HepG2 (cell line): Measurements from ENCODE around the gene PLEKHA3. TPM values are rescaled to one million over a fixed set of nuclear protein-coding genes. Genes with fewer than 3 reads are reported as not detected.

Source experiments
- ASH2L ChIP-seq: fragments of 300-600, 200-600 bp; sonication (generic); IDR thresholded peaks from 2 replicates; pipeline ENCODE4 v1.7.0; 2017; ENCODE audit warnings: low read depth, mild to moderate bottlenecking, moderate library complexity, mixed read lengths, low read length; ENCODE audit not compliant: insufficient read length
- CBX2 ChIP-seq, 2 experiments: fragments of 200-600 bp in 1 of 2; sonication (generic); formaldehyde crosslinking in 1 of 2; IDR thresholded peaks; 2 replicates each; pipeline versions ENCODE4 v1.7.0 to v1.8.1; 2018 to 2022; ENCODE audit warnings: low read depth in 2 of 2, low read length in 1 of 2, mild to moderate bottlenecking in 1 of 2, missing genetic modification reagents in 1 of 2
- JUNB ChIP-seq: sonication (generic); formaldehyde crosslinking; IDR thresholded peaks from 2 replicates; pipeline ENCODE4 v1.8.0; 2022; ENCODE audit warnings: missing genetic modification reagents, mild to moderate bottlenecking, borderline replicate concordance
- KLF11 ChIP-seq: IDR thresholded peaks from 2 replicates; pipeline ENCODE4 v1.6.1; 2016; ENCODE audit warnings: missing compliant biosample characterization
- NPAS2 ChIP-seq: sonication (generic); formaldehyde crosslinking; IDR thresholded peaks from 2 replicates; pipeline ENCODE4 v1.8.0; 2022; ENCODE audit warnings: mild to moderate bottlenecking, missing genetic modification reagents, borderline replicate concordance
- PLRG1 ChIP-seq: fragments of 450-650 bp; conservative IDR thresholded peaks from 2 replicates; pipeline ENCODE4 v1.6.1; 2016
- RNF2 ChIP-seq: fragments of 450-650 bp; conservative IDR thresholded peaks from 2 replicates; pipeline ENCODE4 v1.6.1; 2016; ENCODE audit warnings: low read depth
- SRY ChIP-seq: sonication (generic); formaldehyde crosslinking; IDR thresholded peaks from 2 replicates; pipeline ENCODE4 v1.8.0; 2022; ENCODE audit warnings: mild to moderate bottlenecking, missing genetic modification reagents
- SUZ12 ChIP-seq: fragments of 150-350 bp; IDR thresholded peaks from 2 replicates; pipeline ENCODE4 v1.6.1; 2014; ENCODE audit warnings: low read depth, low read length
- ZNF263 ChIP-seq: sonication (generic); formaldehyde crosslinking; IDR thresholded peaks from 2 replicates; pipeline ENCODE4 v1.4.0; 2020; ENCODE audit warnings: missing genetic modification reagents
- ZNF33B ChIP-seq: sonication (generic); formaldehyde crosslinking; IDR thresholded peaks from 2 replicates; pipeline ENCODE4 v1.5.1; 2020; ENCODE audit warnings: mild to moderate bottlenecking, missing genetic modification reagents
- ZNF367 ChIP-seq: sonication (generic); formaldehyde crosslinking; IDR thresholded peaks from 2 replicates; pipeline ENCODE4 v1.4.0; 2020; ENCODE audit warnings: missing genetic modification reagents, borderline replicate concordance
- ZNF614 ChIP-seq: IDR thresholded peaks from 2 replicates; pipeline ENCODE4 v1.6.1; 2018; ENCODE audit warnings: missing biosample characterization, missing genetic modification reagents, inconsistent platforms, borderline replicate concordance
- ZNF713 ChIP-seq: sonication (generic); formaldehyde crosslinking; IDR thresholded peaks from 2 replicates; pipeline ENCODE4 v1.4.0; 2020; ENCODE audit warnings: mild to moderate bottlenecking, missing genetic modification reagents
- ZNF878 ChIP-seq: sonication (generic); formaldehyde crosslinking; IDR thresholded peaks from 2 replicates; pipeline ENCODE4 v1.8.1; 2023; ENCODE audit warnings: mild to moderate bottlenecking, missing genetic modification reagents, moderate library complexity
- polyA plus RNA-seq, 8 experiments: library from polyadenylated mRNA; depleted of rRNA in 3 of 8; stranded (reverse) in 7 of 8; unstranded in 1 of 8; fragments of >200 nt; fragmentation: Illumina TruSeq in 4 of 8; extraction: Trizol in 4 of 8; gene quantifications; 2 replicates each; pipeline versions ENCODE4 v1.2.1 to v1.2.3, GENCODE V29; 2011 to 2016; ENCODE audit warnings: low read depth in 4 of 8, missing spikeins in 1 of 8, mixed read lengths in 1 of 8; ENCODE audit not compliant: insufficient read depth in 1 of 8
- total RNA-seq, 5 experiments: library from RNA; depleted of rRNA; stranded (reverse); fragments of >200 nt; fragmentation: Illumina TruSeq; extraction: Trizol; gene quantifications; 2 replicates each; pipeline ENCODE4 v1.2.3, GENCODE V29; 2016; ENCODE audit warnings: low read depth in 1 of 5
- TF ChIP-seq, protein P1 (sequence below): sonication (generic); formaldehyde crosslinking; IDR thresholded peaks from 2 replicates; pipeline ENCODE4 v1.4.0; 2020; ENCODE audit warnings: missing genetic modification reagents, borderline replicate concordance
- TF ChIP-seq, protein P2 (sequence below): sonication (generic); formaldehyde crosslinking; IDR thresholded peaks from 2 replicates; pipeline ENCODE4 v1.8.1; 2023; ENCODE audit warnings: mild to moderate bottlenecking, missing genetic modification reagents
- TF ChIP-seq, protein P3 (sequence below): sonication (generic); formaldehyde crosslinking; IDR thresholded peaks from 2 replicates; pipeline ENCODE4 v1.4.0; 2020; ENCODE audit warnings: mild to moderate bottlenecking, missing genetic modification reagents
- TF ChIP-seq, protein P4 (sequence below): sonication (generic); formaldehyde crosslinking; IDR thresholded peaks from 2 replicates; pipeline ENCODE4 v1.5.0; 2020; ENCODE audit warnings: mild to moderate bottlenecking, missing genetic modification reagents
- TF ChIP-seq, protein P5 (sequence below): sonication (generic); formaldehyde crosslinking; IDR thresholded peaks from 2 replicates; pipeline ENCODE4 v1.5.0; 2020; ENCODE audit warnings: missing genetic modification reagents

PLEKHA3 gene
- total and polyA plus RNA-seq, 2 of the 13 experiments (the other 11 are each of a cell fraction or from before 2014, with no cell fraction given), result 11.7 to 23.1 TPM

DNA sequence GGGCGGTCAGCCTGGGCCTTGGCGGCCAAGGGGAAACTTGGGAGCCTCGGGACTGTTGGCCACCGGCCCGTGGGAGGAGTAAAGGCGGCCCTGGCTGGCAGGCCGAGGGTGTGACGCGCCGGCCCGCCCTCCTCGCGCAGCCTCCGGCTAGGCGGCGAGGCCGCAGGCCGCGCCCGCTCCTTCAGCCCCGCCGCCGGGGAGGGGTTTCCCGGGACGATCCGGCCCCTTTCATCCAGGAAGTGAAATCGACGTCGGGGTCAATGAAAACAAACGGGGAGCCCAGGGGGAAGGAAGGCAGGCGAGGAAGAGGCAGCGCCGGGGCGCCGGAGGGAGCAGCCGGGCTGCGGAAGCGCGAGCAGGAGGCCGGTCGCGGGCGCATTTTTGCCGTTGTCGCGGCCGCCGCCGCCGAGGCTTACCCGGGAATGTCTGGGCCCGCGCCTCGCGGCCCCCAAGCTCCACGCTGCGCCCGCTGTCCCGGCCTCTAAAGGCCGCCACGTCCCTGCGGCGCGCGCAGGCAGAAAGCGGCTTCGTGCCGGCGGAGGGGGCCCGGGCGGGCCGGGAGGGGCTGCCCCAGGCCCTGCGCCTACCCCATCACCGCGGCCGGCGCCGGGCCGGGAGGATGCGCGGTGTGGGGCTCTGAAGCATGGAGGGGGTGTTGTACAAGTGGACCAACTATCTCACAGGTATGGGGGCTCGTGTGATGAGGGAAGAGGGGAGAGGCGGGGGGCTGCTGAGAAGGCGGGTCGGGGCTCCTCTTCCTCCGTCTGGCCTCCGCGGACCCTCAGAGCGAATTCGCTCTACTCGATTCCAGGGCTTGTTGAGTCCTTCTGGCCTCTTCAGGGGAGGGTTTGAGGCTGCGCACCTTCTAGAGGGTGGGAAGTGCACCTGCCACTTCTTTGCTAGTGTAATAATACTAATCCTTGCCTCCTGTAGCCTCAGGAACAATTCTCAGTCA lies at the start of gene PLEKHA3 (continued):
- TF ChIP-seq, protein P1, sequence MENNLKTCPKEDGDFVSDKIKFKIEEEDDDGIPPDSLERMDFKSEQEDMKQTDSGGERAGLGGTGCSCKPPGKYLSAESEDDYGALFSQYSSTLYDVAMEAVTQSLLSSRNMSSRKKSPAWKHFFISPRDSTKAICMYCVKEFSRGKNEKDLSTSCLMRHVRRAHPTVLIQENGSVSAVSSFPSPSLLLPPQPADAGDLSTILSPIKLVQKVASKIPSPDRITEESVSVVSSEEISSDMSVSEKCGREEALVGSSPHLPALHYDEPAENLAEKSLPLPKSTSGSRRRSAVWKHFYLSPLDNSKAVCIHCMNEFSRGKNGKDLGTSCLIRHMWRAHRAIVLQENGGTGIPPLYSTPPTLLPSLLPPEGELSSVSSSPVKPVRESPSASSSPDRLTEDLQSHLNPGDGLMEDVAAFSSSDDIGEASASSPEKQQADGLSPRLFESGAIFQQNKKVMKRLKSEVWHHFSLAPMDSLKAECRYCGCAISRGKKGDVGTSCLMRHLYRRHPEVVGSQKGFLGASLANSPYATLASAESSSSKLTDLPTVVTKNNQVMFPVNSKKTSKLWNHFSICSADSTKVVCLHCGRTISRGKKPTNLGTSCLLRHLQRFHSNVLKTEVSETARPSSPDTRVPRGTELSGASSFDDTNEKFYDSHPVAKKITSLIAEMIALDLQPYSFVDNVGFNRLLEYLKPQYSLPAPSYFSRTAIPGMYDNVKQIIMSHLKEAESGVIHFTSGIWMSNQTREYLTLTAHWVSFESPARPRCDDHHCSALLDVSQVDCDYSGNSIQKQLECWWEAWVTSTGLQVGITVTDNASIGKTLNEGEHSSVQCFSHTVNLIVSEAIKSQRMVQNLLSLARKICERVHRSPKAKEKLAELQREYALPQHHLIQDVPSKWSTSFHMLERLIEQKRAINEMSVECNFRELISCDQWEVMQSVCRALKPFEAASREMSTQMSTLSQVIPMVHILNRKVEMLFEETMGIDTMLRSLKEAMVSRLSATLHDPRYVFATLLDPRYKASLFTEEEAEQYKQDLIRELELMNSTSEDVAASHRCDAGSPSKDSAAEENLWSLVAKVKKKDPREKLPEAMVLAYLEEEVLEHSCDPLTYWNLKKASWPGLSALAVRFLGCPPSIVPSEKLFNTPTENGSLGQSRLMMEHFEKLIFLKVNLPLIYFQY (CRISPR knock-in tag), result no peak; the same call in 1 of the 2 replicates
- peak; percentile 67 for TF ChIP-seq RNF2
- TF ChIP-seq CBX2 (IDR thresholded peaks at IDR 0.05; ENCODE audit: low read depth, low read length), result no peak
- TF ChIP-seq CBX2 (CRISPR knock-in tag; IDR thresholded peaks at IDR 0.05; ENCODE audit: low read depth), result no peak
- TF ChIP-seq SRY (CRISPR knock-in tag), result peak; percentile 54; the same call in 1 of the 2 replicates
- peak; percentile 64; the same call in 1 of the 2 replicates for TF ChIP-seq ZNF367 (CRISPR knock-in tag)
- peak; percentile 88; the same call in 1 of the 2 replicates for TF ChIP-seq ZNF878 (CRISPR knock-in tag)
- TF ChIP-seq, protein P2, sequence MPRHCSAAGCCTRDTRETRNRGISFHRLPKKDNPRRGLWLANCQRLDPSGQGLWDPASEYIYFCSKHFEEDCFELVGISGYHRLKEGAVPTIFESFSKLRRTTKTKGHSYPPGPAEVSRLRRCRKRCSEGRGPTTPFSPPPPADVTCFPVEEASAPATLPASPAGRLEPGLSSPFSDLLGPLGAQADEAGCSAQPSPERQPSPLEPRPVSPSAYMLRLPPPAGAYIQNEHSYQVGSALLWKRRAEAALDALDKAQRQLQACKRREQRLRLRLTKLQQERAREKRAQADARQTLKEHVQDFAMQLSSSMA (CRISPR knock-in tag), result peak; percentile 53; the same call in 1 of the 2 replicates
- TF ChIP-seq ASH2L, result peak; percentile 79
- no peak for TF ChIP-seq JUNB
- TF ChIP-seq PLRG1, result no peak
- TF ChIP-seq, protein P3, sequence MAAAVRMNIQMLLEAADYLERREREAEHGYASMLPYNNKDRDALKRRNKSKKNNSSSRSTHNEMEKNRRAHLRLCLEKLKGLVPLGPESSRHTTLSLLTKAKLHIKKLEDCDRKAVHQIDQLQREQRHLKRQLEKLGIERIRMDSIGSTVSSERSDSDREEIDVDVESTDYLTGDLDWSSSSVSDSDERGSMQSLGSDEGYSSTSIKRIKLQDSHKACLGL (CRISPR knock-in tag), result no peak
- no peak for TF ChIP-seq ZNF33B (CRISPR knock-in tag)
- no peak for TF ChIP-seq KLF11 (CRISPR knock-in tag)
- TF ChIP-seq ZNF614, result 0 out of 2 replicates have a peak, but pooled peaks have one; percentile 53
- TF ChIP-seq SUZ12, result no peak
- TF ChIP-seq ZNF263, result no peak
- peak; percentile 83; the same call in 1 of the 2 replicates for TF ChIP-seq ZNF713 (CRISPR knock-in tag)
- TF ChIP-seq, protein P4, sequence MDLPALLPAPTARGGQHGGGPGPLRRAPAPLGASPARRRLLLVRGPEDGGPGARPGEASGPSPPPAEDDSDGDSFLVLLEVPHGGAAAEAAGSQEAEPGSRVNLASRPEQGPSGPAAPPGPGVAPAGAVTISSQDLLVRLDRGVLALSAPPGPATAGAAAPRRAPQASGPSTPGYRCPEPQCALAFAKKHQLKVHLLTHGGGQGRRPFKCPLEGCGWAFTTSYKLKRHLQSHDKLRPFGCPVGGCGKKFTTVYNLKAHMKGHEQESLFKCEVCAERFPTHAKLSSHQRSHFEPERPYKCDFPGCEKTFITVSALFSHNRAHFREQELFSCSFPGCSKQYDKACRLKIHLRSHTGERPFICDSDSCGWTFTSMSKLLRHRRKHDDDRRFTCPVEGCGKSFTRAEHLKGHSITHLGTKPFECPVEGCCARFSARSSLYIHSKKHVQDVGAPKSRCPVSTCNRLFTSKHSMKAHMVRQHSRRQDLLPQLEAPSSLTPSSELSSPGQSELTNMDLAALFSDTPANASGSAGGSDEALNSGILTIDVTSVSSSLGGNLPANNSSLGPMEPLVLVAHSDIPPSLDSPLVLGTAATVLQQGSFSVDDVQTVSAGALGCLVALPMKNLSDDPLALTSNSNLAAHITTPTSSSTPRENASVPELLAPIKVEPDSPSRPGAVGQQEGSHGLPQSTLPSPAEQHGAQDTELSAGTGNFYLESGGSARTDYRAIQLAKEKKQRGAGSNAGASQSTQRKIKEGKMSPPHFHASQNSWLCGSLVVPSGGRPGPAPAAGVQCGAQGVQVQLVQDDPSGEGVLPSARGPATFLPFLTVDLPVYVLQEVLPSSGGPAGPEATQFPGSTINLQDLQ (CRISPR knock-in tag), result peak; percentile 50; the same call in 1 of the 2 replicates
- no peak for TF ChIP-seq NPAS2 (CRISPR knock-in tag)
- TF ChIP-seq, protein P5, sequence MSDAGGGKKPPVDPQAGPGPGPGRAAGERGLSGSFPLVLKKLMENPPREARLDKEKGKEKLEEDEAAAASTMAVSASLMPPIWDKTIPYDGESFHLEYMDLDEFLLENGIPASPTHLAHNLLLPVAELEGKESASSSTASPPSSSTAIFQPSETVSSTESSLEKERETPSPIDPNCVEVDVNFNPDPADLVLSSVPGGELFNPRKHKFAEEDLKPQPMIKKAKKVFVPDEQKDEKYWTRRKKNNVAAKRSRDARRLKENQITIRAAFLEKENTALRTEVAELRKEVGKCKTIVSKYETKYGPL (CRISPR knock-in tag), result peak; percentile 48
